OCI-LY7 (cell line): Measurements from ENCODE around the gene GSN. TPM values are rescaled to one million over a fixed set of nuclear protein-coding genes. Genes with fewer than 3 reads are reported as not detected.

Source experiments
- BruUV-seq: library from RNA; stranded (reverse); fragments of 400-500 nt; replicated peaks from 2 replicates; lab custom pipeline; 2021; lab: Mats Ljungman, UMichigan
- CTCF ChIA-PET: fragments of 300-600 bp; sonication (Branson Sonifier 250); formaldehyde crosslinking; loops from one replicate; lab custom pipeline; 2022; ENCODE audit warnings: antibody characterized with exemption; ENCODE audit not compliant: unreplicated experiment; lab: Charles Lee
- POLR2A ChIA-PET: fragments of 300-600 bp; sonication (Branson Sonifier 250); formaldehyde crosslinking; loops from one replicate; lab custom pipeline; 2022; ENCODE audit warnings: antibody characterized with exemption; lab: Charles Lee
- DNase-seq: peaks from one replicate; pipeline ENCODE4 v3.0.0-alpha.2; 2015; ENCODE audit warnings: low spot score
- H2AFZ ChIP-seq: fragments of 200-600 bp; sonication (generic), shearing (Covaris generic); 2 replicates; pipeline ENCODE4 v1.6.1; 2014; ENCODE audit warnings: mild to moderate bottlenecking, antibody characterized with exemption, low read length, moderate library complexity
- H3K27ac ChIP-seq: fragments of 200-600 bp; sonication (generic); 2 replicates; pipeline ENCODE4 v1.5.1; 2014; ENCODE audit warnings: mixed run types, low read depth, mild to moderate bottlenecking, moderate library complexity, low read length, inconsistent platforms; ENCODE audit not compliant: poor library complexity, severe bottlenecking
- H3K36me3 ChIP-seq: fragments of 200-600 bp; sonication (generic); 2 replicates; pipeline ENCODE4 v1.6.1; 2014; ENCODE audit warnings: mild to moderate bottlenecking, antibody characterized with exemption, low read length, moderate library complexity, mixed read lengths; ENCODE audit not compliant: insufficient read depth
- H3K4me1 ChIP-seq: fragments of 200-600 bp; sonication (generic); 2 replicates; pipeline ENCODE4 v1.5.1; 2014; ENCODE audit warnings: mild to moderate bottlenecking, low read length; ENCODE audit not compliant: insufficient read depth, poor library complexity, severe bottlenecking
- H3K4me2 ChIP-seq: fragments of 200-600 bp; sonication (generic); 2 replicates; pipeline ENCODE4 v1.6.1; 2014; ENCODE audit warnings: mild to moderate bottlenecking, low read length
- H3K4me3 ChIP-seq: fragments of 200-600 bp; sonication (generic); 2 replicates; pipeline ENCODE4 v1.5.1; 2014; ENCODE audit warnings: mild to moderate bottlenecking, low read depth, low read length; ENCODE audit not compliant: poor library complexity, severe bottlenecking
- H3K79me2 ChIP-seq: fragments of 200-600 bp; sonication (generic); 2 replicates; pipeline ENCODE4 v1.6.1; 2016; ENCODE audit warnings: low read depth, mild to moderate bottlenecking, low read length, moderate library complexity, mixed read lengths; ENCODE audit not compliant: insufficient read depth
- H3K9me2 ChIP-seq: fragments of 200-600 bp; sonication (generic); 2 replicates; pipeline ENCODE4 v1.6.1; 2016; ENCODE audit warnings: mild to moderate bottlenecking, low read length, mixed read lengths; ENCODE audit not compliant: insufficient read depth
- H3K9me3 ChIP-seq: fragments of 200-600 bp; sonication (generic); 2 replicates; pipeline ENCODE4 v1.6.1; 2014; ENCODE audit warnings: mild to moderate bottlenecking, mixed run types, low read length, mixed read lengths
- H4K20me1 ChIP-seq: fragments of 200-600 bp; sonication (generic); 2 replicates; pipeline ENCODE4 v1.6.1; 2014; ENCODE audit warnings: mild to moderate bottlenecking, antibody characterized with exemption, low read length, moderate library complexity, mixed read lengths; ENCODE audit not compliant: insufficient read depth
- CTCF ChIP-seq: fragments of 200-600 bp; sonication (generic); conservative IDR thresholded peaks from 2 replicates; pipeline ENCODE4 v1.5.1; 2014; ENCODE audit warnings: mild to moderate bottlenecking, antibody characterized with exemption, low read length, moderate library complexity, mixed read lengths
- EZH2phosphoT487 ChIP-seq: fragments of 200-600 bp; sonication (generic); IDR thresholded peaks from 2 replicates; pipeline ENCODE4 v1.6.1; 2018; ENCODE audit warnings: low read depth, borderline replicate concordance, mild to moderate bottlenecking, mixed run types, antibody characterized with exemption, low read length, moderate library complexity, mixed read lengths
- intact Hi-C: fragments of 100-400 bp; cut with micrococcal nuclease; formaldehyde crosslinking; loops from one replicate; pipeline ENCODE4 v1.10.0; 2022; ENCODE audit not compliant: unreplicated experiment
- total RNA-seq, 2 experiments: library from RNA; depleted of rRNA in 1 of 2; stranded (reverse); fragments of >200 nt in 1 of 2; shearing (Covaris generic) in 1 of 2; gene quantifications; 2 replicates each; pipeline ENCODE4 v1.2.3, GENCODE V29; 2014 to 2022

GSN gene
- total RNA-seq, 2 experiments from 2014 or later = 13.4 to 16.3 TPM

GRCh38 chr9:121239071-121239470 is 28.9 kb upstream of the GSN start:
- intact Hi-C loops = no loop called here
- CTCF ChIA-PET = no interaction called here

GRCh38 chr9:121239851-121240250 is 28.1 kb upstream of the GSN start:
- TF ChIP-seq EZH2phosphoT487 (no peak), CTCF (no peak)
- intact Hi-C loops = no loop called here
- Histone ChIP-seq H3K36me3 (0 out of 2 replicates have a peak, but pooled peaks cover 7% of the 10 kb centered on the region), H3K27ac (no peak overlapping the region), H3K4me3 (no peak overlapping the region), H3K4me1 (no peaks in the 10 kb centered on the region), H3K4me2 (no peak overlapping the region), H4K20me1 (no peaks in the 10 kb centered on the region), H3K79me2 (no peaks in the 10 kb centered on the region), H2AFZ (no peak overlapping the region), H3K9me2 (no peaks in the 10 kb centered on the region), H3K9me3 (peaks cover 9% of the 10 kb centered on the region; the same call in 1 of the 2 replicates)
- no peak for DNase-seq
- CTCF ChIA-PET = no interaction called here
- BruUV-seq = no TSS peak
- POLR2A ChIA-PET = no interaction called here

More at GRCh38 chr9:121239071-121239470, 28.9 kb upstream of the GSN start:
- Histone ChIP-seq H3K4me2 (no peak overlapping the region), H3K9me2 (no peaks in the 10 kb centered on the region), H3K4me3 (no peak overlapping the region), H3K79me2 (no peaks in the 10 kb centered on the region), H3K36me3 (0 out of 2 replicates have a peak, but pooled peaks cover 7% of the 10 kb centered on the region), H3K9me3 (peaks cover 3% of the 10 kb centered on the region; the same call in 1 of the 2 replicates), H2AFZ (no peak overlapping the region), H3K4me1 (no peaks in the 10 kb centered on the region), H4K20me1 (no peaks in the 10 kb centered on the region), H3K27ac (no peak overlapping the region)
- no peak for DNase-seq
- no peak for TF ChIP-seq EZH2phosphoT487
- no peak for TF ChIP-seq CTCF
- POLR2A ChIA-PET = no interaction called here
- no TSS peak for BruUV-seq

GRCh38 chr9:121240472-121241135 is 27.4 kb upstream of the GSN start:
- BruUV-seq = no TSS peak
- H3K4me2 ChIP-seq = no peak overlapping the region
- intact Hi-C loops = no loop called here
- H3K36me3 ChIP-seq = 0 out of 2 replicates have a peak, but pooled peaks cover 7% of the 10 kb centered on the region
- no peaks in the 10 kb centered on the region for H3K79me2 ChIP-seq
- ChIA-PET CTCF (interaction anchor here (0.5 kb wide), 1 partner anchor 321 kb away, joined by 3 read pairs; no protein-coding TSS in a partner anchor), POLR2A (no interaction called here)
- H3K4me3 ChIP-seq = no peak overlapping the region
- no peaks in the 10 kb centered on the region for H3K9me2 ChIP-seq
- H3K27ac ChIP-seq = no peak overlapping the region
- no peaks in the 10 kb centered on the region for H4K20me1 ChIP-seq
- H2AFZ ChIP-seq = no peak overlapping the region
- TF ChIP-seq CTCF (no peak), EZH2phosphoT487 (no peak)
- peaks cover 9% of the 10 kb centered on the region; the same call in 1 of the 2 replicates for H3K9me3 ChIP-seq
- no peak for DNase-seq
- no peaks in the 10 kb centered on the region for H3K4me1 ChIP-seq
